NT2/D1 (cell line): ENCODE results near the gene IFNL1.
"Not testable (repeated sequence)": the region's sequence is repeated elsewhere in the genome, so short reads cannot be mapped to it uniquely, and the experiment has no call there.

Source experiments
- DNase-seq: peaks from one replicate; pipeline ENCODE4 v3.0.0-alpha.2; 2011; ENCODE audit warnings: low read depth, low spot score
- H3K27me3 ChIP-seq: 2 replicates; pipeline ENCODE4 v1.6.0; 2011; ENCODE audit warnings: mild to moderate bottlenecking; ENCODE audit not compliant: insufficient read length, insufficient read depth
- H3K36me3 ChIP-seq: 2 replicates; pipeline ENCODE4 v1.6.1; 2011; ENCODE audit warnings: mild to moderate bottlenecking, low read length, mixed read lengths; ENCODE audit not compliant: insufficient read depth, insufficient read length
- H3K4me1 ChIP-seq: 2 replicates; pipeline ENCODE4 v1.5.1; 2011; ENCODE audit not compliant: insufficient read depth, insufficient read length
- H3K4me3 ChIP-seq: 2 replicates; pipeline ENCODE4 v1.5.1; 2011; ENCODE audit warnings: low read depth; ENCODE audit not compliant: insufficient read length
- H3K9ac ChIP-seq: 2 replicates; pipeline ENCODE4 v1.6.0; 2011; ENCODE audit warnings: low read depth; ENCODE audit not compliant: insufficient read length
- H3K9me3 ChIP-seq: 2 replicates; pipeline ENCODE4 v1.5.1; 2011; ENCODE audit warnings: mild to moderate bottlenecking, low read length; ENCODE audit not compliant: insufficient read depth
- SUZ12 ChIP-seq: IDR thresholded peaks from 2 replicates; pipeline ENCODE4 v1.6.1; 2011; ENCODE audit not compliant: insufficient read length, insufficient read depth; ENCODE audit errors: extremely low read depth
- YY1 ChIP-seq: IDR thresholded peaks from 2 replicates; pipeline ENCODE4 v1.6.1; 2011; ENCODE audit not compliant: insufficient read length, insufficient read depth
- ZNF274 ChIP-seq: IDR thresholded peaks from 2 replicates; pipeline ENCODE4 v1.6.1; 2011; ENCODE audit warnings: mild to moderate bottlenecking, low read depth, low read length

The IFNL1 gene

GRCh38 chr19:39329948-39330347, 33.7 kb downstream of the IFNL1 start:
- H3K4me1 ChIP-seq = peaks cover 3% of the 10 kb centered on the region
- no peaks in the 10 kb centered on the region for H3K9me3 ChIP-seq
- no peaks in the 10 kb centered on the region for H3K27me3 ChIP-seq
- no peak overlapping the region for H3K9ac ChIP-seq
- no peaks in the 10 kb centered on the region for H3K36me3 ChIP-seq
- H3K4me3 ChIP-seq = no peak overlapping the region
- TF ChIP-seq ZNF274 (no peak), SUZ12 (no peak), YY1 (no peak)
- no peak for DNase-seq

GRCh38 chr19:39332293-39332692, 36.1 kb downstream of the IFNL1 start:
- H3K4me1 ChIP-seq = no peaks in the 10 kb centered on the region
- DNase-seq = no peak
- no peaks in the 10 kb centered on the region for H3K9me3 ChIP-seq
- TF ChIP-seq YY1 = no peak
- no peak for TF ChIP-seq SUZ12
- no peak for TF ChIP-seq ZNF274
- H3K9ac ChIP-seq = no peak overlapping the region
- H3K36me3 ChIP-seq = no peaks in the 10 kb centered on the region
- H3K4me3 ChIP-seq = no peak overlapping the region
- H3K27me3 ChIP-seq = no peaks in the 10 kb centered on the region

- H3K36me3 ChIP-seq, H3K4me1 ChIP-seq, H3K4me3 ChIP-seq, H3K9me3 ChIP-seq, DNase-seq, H3K9ac ChIP-seq, H3K27me3 ChIP-seq: not testable (repeated sequence)
Observed at GRCh38 chr19:39332738-39333137, 36.5 kb downstream of the IFNL1 start.

- Histone ChIP-seq H3K4me1 (no peaks in the 10 kb centered on the region), H3K9ac (no peak overlapping the region), H3K36me3 (no peaks in the 10 kb centered on the region), H3K27me3 (no peaks in the 10 kb centered on the region), H3K4me3 (no peak overlapping the region), H3K9me3 (no peaks in the 10 kb centered on the region)
- no peak for TF ChIP-seq SUZ12
- TF ChIP-seq ZNF274 = no peak
- no peak for TF ChIP-seq YY1
- DNase-seq = no peak
Observed at GRCh38 chr19:39333507-39333906, 37.3 kb downstream of the IFNL1 start.

GRCh38 chr19:39334444-39334976, 38.3 kb downstream of the IFNL1 start:
- Histone ChIP-seq H3K27me3 (no peaks in the 10 kb centered on the region), H3K9me3 (no peaks in the 10 kb centered on the region), H3K4me3 (no peak overlapping the region), H3K36me3 (no peaks in the 10 kb centered on the region), H3K9ac (no peak overlapping the region), H3K4me1 (no peaks in the 10 kb centered on the region)
- TF ChIP-seq YY1 = no peak
- no peak for TF ChIP-seq SUZ12
- no peak for TF ChIP-seq ZNF274
- no peak for DNase-seq

- Histone ChIP-seq H3K9ac (no peak overlapping the region), H3K9me3 (no peaks in the 10 kb centered on the region), H3K36me3 (no peaks in the 10 kb centered on the region), H3K27me3 (no peaks in the 10 kb centered on the region), H3K4me1 (no peaks in the 10 kb centered on the region), H3K4me3 (no peak overlapping the region)
- no peak for DNase-seq
- TF ChIP-seq ZNF274 = no peak
- TF ChIP-seq YY1 = no peak
- TF ChIP-seq SUZ12 = no peak
Observed at GRCh38 chr19:39335168-39335548, 39.0 kb downstream of the IFNL1 start.

GRCh38 chr19:39336483-39336882, 40.3 kb downstream of the IFNL1 start:
- no peak for TF ChIP-seq ZNF274
- TF ChIP-seq SUZ12 = no peak
- TF ChIP-seq YY1 = no peak
- no peaks in the 10 kb centered on the region for H3K9me3 ChIP-seq
- no peaks in the 10 kb centered on the region for H3K4me1 ChIP-seq
- H3K36me3 ChIP-seq = no peaks in the 10 kb centered on the region
- no peak overlapping the region for H3K4me3 ChIP-seq
- no peaks in the 10 kb centered on the region for H3K27me3 ChIP-seq
- no peak overlapping the region for H3K9ac ChIP-seq
- no peak for DNase-seq

GRCh38 chr19:39339674-39340073, 43.5 kb downstream of the IFNL1 start:
- Histone ChIP-seq H3K4me1 (no peaks in the 10 kb centered on the region), H3K36me3 (no peaks in the 10 kb centered on the region), H3K9ac (no peak overlapping the region), H3K4me3 (no peak overlapping the region), H3K27me3 (no peaks in the 10 kb centered on the region), H3K9me3 (no peaks in the 10 kb centered on the region)
- TF ChIP-seq ZNF274 (no peak), SUZ12 (no peak), YY1 (no peak)
- no peak for DNase-seq

GRCh38 chr19:39340156-39340555, 43.9 kb downstream of the IFNL1 start:
- not testable (repeated sequence) for H3K9me3 ChIP-seq, H3K27me3 ChIP-seq, H3K36me3 ChIP-seq, H3K9ac ChIP-seq, H3K4me3 ChIP-seq, H3K4me1 ChIP-seq, DNase-seq
